HepG2 (cell line): Measurements from ENCODE around the gene PACS1. TPM values are rescaled to one million over a fixed set of nuclear protein-coding genes. Genes with fewer than 3 reads are reported as not detected.

Source experiments
- ARID2 ChIP-seq: sonication (generic); formaldehyde crosslinking; IDR thresholded peaks from 2 replicates; pipeline ENCODE4 v1.8.1; 2022; ENCODE audit warnings: mild to moderate bottlenecking, missing genetic modification reagents, borderline replicate concordance
- ARID5B ChIP-seq: IDR thresholded peaks from 2 replicates; pipeline ENCODE4 v1.4.0; 2020; ENCODE audit warnings: mild to moderate bottlenecking, missing genetic modification reagents
- ATF6 ChIP-seq: sonication (generic); formaldehyde crosslinking; conservative IDR thresholded peaks from 2 replicates; pipeline ENCODE4 v1.4.0; 2020; ENCODE audit warnings: missing genetic modification reagents
- DR1 ChIP-seq: sonication (generic); formaldehyde crosslinking; IDR thresholded peaks from 2 replicates; pipeline ENCODE4 v1.8.0; 2021; ENCODE audit warnings: mild to moderate bottlenecking, missing genetic modification reagents, inconsistent platforms
- FLYWCH1 ChIP-seq: sonication (generic); formaldehyde crosslinking; IDR thresholded peaks from 2 replicates; pipeline ENCODE4 v1.8.1; 2023; ENCODE audit warnings: mild to moderate bottlenecking, missing genetic modification reagents
- MTA3 ChIP-seq: sonication (generic); formaldehyde crosslinking; IDR thresholded peaks from 2 replicates; pipeline ENCODE4 v1.4.0; 2020; ENCODE audit warnings: missing genetic modification reagents
- PHB2 ChIP-seq: fragments of 450-650 bp; IDR thresholded peaks from 2 replicates; pipeline ENCODE4 v1.6.1; 2018; ENCODE audit not compliant: partially characterized antibody
- POLR2AphosphoS2 ChIP-seq: IDR thresholded peaks from 2 replicates; pipeline ENCODE4 v1.6.1; 2011; ENCODE audit warnings: low read depth, low read length, improper control_type of control experiment
- POLR2AphosphoS5 ChIP-seq: IDR thresholded peaks from 2 replicates; pipeline ENCODE4 v1.6.1; 2012; ENCODE audit warnings: low read depth, low read length
- SSRP1 ChIP-seq: IDR thresholded peaks from 2 replicates; pipeline ENCODE4 v1.6.1; 2016; ENCODE audit warnings: control low read depth
- THRA ChIP-seq: sonication (generic); formaldehyde crosslinking; IDR thresholded peaks from 2 replicates; pipeline ENCODE4 v1.4.0; 2020; ENCODE audit warnings: missing genetic modification reagents, borderline replicate concordance
- TP53 ChIP-seq: sonication (generic); formaldehyde crosslinking; conservative IDR thresholded peaks from 2 replicates; pipeline ENCODE4 v1.4.0; 2020; ENCODE audit warnings: missing genetic modification reagents
- ZBTB3 ChIP-seq: sonication (generic); formaldehyde crosslinking; IDR thresholded peaks from 2 replicates; pipeline ENCODE4 v1.4.0; 2020; ENCODE audit warnings: low read depth, mild to moderate bottlenecking, moderate library complexity, missing genetic modification reagents, borderline replicate concordance
- ZBTB49 ChIP-seq: sonication (generic); formaldehyde crosslinking; IDR thresholded peaks from 2 replicates; pipeline ENCODE4 v1.4.0; 2020; ENCODE audit warnings: missing genetic modification reagents, borderline replicate concordance
- ZKSCAN5 ChIP-seq: sonication (generic); formaldehyde crosslinking; IDR thresholded peaks from 2 replicates; pipeline ENCODE4 v1.5.1; 2020; ENCODE audit warnings: mild to moderate bottlenecking, missing genetic modification reagents
- ZMYM2 ChIP-seq: sonication (generic); formaldehyde crosslinking; IDR thresholded peaks from 2 replicates; pipeline ENCODE4 v1.8.0; 2022; ENCODE audit warnings: mild to moderate bottlenecking, missing genetic modification reagents
- ZNF251 ChIP-seq: sonication (generic); formaldehyde crosslinking; IDR thresholded peaks from 2 replicates; pipeline ENCODE4 v1.9.0; 2021; ENCODE audit warnings: mild to moderate bottlenecking, missing genetic modification reagents
- ZNF557 ChIP-seq: sonication (generic); formaldehyde crosslinking; IDR thresholded peaks from 2 replicates; pipeline ENCODE4 v1.4.0; 2020; ENCODE audit warnings: missing genetic modification reagents
- ZNF674 ChIP-seq: sonication (generic); formaldehyde crosslinking; IDR thresholded peaks from 2 replicates; pipeline ENCODE4 v1.5.0; 2020; ENCODE audit warnings: low read depth, mild to moderate bottlenecking, missing genetic modification reagents
- ZZZ3 ChIP-seq: sonication (generic); formaldehyde crosslinking; IDR thresholded peaks from 2 replicates; pipeline ENCODE4 v1.4.0; 2020; ENCODE audit warnings: missing genetic modification reagents, mild to moderate bottlenecking, borderline replicate concordance
- polyA plus RNA-seq, 8 experiments: library from polyadenylated mRNA; depleted of rRNA in 3 of 8; stranded (reverse) in 7 of 8; unstranded in 1 of 8; fragments of >200 nt; fragmentation: Illumina TruSeq in 4 of 8; extraction: Trizol in 4 of 8; gene quantifications; 2 replicates each; pipeline versions ENCODE4 v1.2.1 to v1.2.3, GENCODE V29; 2011 to 2016; ENCODE audit warnings: low read depth in 4 of 8, missing spikeins in 1 of 8, mixed read lengths in 1 of 8; ENCODE audit not compliant: insufficient read depth in 1 of 8
- total RNA-seq, 5 experiments: library from RNA; depleted of rRNA; stranded (reverse); fragments of >200 nt; fragmentation: Illumina TruSeq; extraction: Trizol; gene quantifications; 2 replicates each; pipeline ENCODE4 v1.2.3, GENCODE V29; 2016; ENCODE audit warnings: low read depth in 1 of 5

PACS1 gene
- total and polyA plus RNA-seq, 2 of the 13 experiments (the other 11 are each of a cell fraction or from before 2014, with no cell fraction given): 7.6 to 8.6 TPM

GRCh38 chr11:66267379-66268243 lies 197.5 kb downstream of the PACS1 start (continued):
- TF ChIP-seq MTA3 (CRISPR knock-in tag): no peak
- TF ChIP-seq SSRP1 (CRISPR knock-in tag): 0 out of 2 replicates have a peak, but pooled peaks have one; percentile 65
- TF ChIP-seq THRA: no peak
- 0 out of 2 replicates have a peak, but pooled peaks have one; percentile 18 for TF ChIP-seq ZMYM2 (CRISPR knock-in tag)
- TF ChIP-seq POLR2AphosphoS2: no peak
- no peak for TF ChIP-seq ARID5B (CRISPR knock-in tag)
- TF ChIP-seq ZNF557 (CRISPR knock-in tag): no peak
- TF ChIP-seq ZNF251 (CRISPR knock-in tag): no peak
- no peak for TF ChIP-seq ATF6 (CRISPR knock-in tag)
- peak; percentile 66 for TF ChIP-seq POLR2AphosphoS5
- no peak for TF ChIP-seq ZKSCAN5 (CRISPR knock-in tag)
- TF ChIP-seq TP53 (CRISPR knock-in tag): no peak; the same call in 1 of the 2 replicates
- no peak for TF ChIP-seq ZBTB3 (CRISPR knock-in tag)
- TF ChIP-seq FLYWCH1 (CRISPR knock-in tag): no peak
- no peak for TF ChIP-seq ZBTB49 (CRISPR knock-in tag)
- TF ChIP-seq DR1 (CRISPR knock-in tag): 0 out of 2 replicates have a peak, but pooled peaks have one; percentile 24
- TF ChIP-seq PHB2: no peak
- no peak for TF ChIP-seq ZZZ3 (CRISPR knock-in tag)
- no peak for TF ChIP-seq ZNF674
- 0 out of 2 replicates have a peak, but pooled peaks have one; percentile 49 for TF ChIP-seq ARID2 (CRISPR knock-in tag)
